Hematopoietic multipotent progenitor cell treated with erythropoietin and hydrocortisone succinate and interleukin-3 and kit ligand, for 15 days (in vitro differentiated cells): Measurements from ENCODE around the gene PARD3.

ENCODE experiments used
- DNase-seq: peaks from one replicate; pipeline ENCODE4 v3.0.0-alpha.2; 2015; ENCODE audit warnings: low spot score

Gene PARD3

DNA sequence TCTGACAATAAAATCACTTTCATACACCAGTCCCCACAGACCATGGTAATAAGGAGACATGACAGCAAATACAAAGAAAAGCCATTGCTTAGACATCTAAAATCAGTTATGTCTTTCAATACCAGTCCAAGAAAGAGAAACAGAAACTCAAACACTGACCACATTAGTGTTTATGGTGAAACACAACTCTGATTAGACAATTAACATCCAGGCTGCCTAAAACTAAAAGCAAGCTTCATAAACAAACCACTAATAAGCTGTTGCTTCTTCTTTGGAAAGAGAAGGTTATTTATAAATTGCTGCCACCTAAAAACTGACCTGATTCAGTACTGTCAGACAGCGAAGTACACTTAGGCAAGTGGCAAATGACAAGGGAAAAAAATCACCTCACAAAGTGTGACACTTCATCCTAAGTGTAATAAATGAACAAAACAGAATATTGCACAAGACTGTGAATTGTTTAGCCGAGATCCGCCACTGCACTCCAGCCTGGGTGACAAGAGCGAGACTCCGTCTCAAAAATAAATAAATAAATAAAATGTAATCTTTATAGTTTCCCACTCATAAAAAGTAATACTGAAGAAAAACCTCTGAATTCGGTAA, 277.4 kb downstream of the PARD3 start:
- DNase-seq, result no peak

DNA sequence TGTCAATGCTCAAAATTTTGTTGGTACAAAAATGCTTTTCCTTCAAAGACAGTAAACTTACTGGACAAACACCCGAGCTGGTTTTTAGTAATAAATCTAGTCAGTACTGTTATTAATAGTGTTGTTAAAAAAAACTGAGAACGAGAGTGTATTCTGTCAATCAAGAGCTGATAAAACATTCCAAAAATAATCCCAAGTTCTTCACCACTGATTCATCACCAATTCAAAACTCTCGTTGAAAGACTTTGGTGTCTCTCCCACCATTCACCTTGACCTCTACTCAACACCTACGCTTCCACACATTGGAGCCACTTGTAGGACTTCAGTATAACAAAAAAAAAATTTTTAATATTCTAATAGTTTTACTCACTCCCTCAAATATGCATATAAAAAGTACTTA, 279.2 kb downstream of the PARD3 start:
- no peak for DNase-seq

DNA sequence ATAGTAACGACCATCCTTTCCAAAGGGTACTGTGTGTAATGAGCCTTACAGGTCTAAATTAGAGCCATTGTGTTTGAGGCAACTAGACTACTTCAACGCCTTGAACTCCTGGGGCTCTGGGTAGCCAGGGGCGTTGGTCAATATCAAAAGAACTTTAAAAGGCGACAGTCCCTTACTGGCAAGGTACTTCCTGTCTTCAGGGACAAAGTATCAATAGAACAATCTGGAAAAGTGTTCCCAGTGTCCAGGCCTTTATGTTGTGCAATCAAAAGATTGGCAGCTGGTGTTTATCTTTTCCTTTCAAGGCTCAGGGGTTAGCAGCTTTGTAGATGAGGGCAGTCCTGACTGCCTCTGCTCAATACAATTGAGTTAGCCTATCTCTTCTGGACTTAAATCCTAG, 284.3 kb downstream of the PARD3 start:
- no peak for DNase-seq

- DNase-seq, result no peak
These were observed 286.8 kb downstream of the PARD3 start for GRCh38 chr10:34528320-34528719.

DNA sequence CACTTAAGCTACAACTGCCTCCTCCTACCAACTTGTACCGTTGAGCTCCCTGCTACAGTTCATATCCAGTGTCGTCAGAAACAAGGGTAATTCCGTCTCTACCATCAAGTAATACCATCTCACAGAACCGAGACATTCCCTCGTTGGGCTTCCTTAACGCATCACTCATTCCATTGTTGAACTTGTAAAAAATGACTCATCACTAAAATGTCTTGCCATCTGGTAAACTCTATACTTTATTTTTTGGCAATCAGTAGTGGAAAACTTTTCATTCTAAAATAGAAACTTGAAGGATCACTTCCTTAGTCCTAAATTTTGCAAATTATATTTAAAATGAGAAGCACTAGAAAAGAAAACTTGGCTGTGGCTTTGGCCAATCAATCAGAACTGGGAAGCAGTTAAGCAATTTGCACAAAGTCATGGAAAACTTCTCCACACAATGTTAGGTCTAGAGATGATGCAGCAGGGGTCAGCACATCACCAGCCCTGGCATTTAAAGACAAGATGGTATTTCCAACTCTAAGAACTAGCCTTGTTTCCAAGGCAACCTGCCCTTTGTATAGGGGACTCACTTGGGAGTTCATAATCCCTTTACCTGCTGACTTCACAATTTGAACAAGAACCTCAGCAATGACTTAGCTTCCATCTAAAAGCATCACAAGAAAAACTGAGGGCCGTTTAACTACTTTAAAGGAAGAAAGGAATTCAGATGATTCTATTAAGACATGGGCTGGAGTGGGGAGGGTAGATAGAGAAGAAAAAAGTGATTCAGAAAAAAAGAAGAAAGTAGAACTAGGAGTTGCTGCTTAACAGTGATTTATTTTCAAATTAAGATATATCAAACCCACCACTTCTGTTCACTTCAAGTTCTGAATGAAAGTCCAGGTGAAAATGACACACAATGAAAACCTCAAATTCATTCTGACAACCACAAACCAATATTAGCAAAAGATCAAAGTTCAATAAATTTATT, 288.1 kb downstream of the PARD3 start:
- DNase-seq, result no peak

DNA sequence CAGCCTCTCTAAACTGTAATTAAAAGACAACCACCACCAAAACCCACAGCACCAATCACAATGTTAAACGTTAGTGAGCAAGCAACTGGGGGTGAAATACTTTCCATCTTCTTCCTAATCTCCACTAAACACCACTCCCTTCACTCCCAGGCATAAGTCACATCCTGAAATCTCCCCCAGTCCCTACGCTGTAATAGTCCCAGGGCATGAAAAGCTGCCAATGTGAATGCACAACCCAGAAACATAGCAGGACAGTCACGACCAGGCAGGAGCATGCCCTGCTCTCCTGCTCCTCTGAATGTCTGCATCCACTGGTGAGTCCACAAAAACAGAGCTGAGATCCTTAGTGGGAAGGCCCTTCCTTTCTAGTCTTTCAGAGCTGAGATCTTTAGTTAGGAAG, 288.9 kb downstream of the PARD3 start:
- no peak for DNase-seq

GRCh38 chr10:34524369-34525091, 290.6 kb downstream of the PARD3 start:
- DNase-seq, result no peak

GRCh38 chr10:34523017-34523767, 291.9 kb downstream of the PARD3 start:
- no peak for DNase-seq

DNA sequence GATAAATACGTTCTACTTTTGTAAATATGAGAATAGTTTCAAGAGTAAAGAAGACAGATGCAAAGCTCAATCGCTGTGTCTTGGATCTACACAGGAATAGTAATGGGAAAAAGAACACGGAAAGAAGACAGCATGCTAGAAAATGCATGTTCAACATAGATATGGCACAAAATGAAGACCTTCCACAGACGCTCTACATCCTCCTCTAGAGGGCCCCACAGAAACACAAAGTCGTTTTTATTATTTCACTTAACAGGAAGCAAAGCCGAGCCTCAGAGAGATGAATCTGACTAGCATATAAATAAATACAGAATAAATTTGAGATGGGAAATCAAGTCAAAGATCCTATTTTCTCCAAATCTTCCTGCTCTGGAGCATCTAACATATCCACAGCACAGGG, 292.6 kb downstream of the PARD3 start:
- no peak for DNase-seq

GRCh38 chr10:34520510-34520909, 294.6 kb downstream of the PARD3 start:
- DNase-seq, result no peak

DNA sequence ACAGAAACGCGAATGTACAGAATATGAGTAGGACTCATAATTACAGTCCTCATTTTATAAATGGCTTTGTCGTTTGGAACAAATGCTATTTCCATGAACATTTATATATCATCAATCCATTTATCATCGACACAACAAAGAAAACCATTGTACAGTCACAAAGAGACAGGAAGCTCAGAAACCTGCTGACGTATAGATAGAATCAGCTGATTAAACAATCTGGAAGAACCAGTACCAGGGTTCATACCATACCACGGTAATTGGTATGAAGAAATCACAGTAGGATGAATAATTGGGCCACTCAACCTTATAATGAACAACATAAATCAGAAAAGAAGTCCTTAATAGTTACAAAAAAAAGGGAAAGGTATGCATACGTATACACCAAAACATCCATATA, 295.0 kb downstream of the PARD3 start:
- no peak for DNase-seq

DNA sequence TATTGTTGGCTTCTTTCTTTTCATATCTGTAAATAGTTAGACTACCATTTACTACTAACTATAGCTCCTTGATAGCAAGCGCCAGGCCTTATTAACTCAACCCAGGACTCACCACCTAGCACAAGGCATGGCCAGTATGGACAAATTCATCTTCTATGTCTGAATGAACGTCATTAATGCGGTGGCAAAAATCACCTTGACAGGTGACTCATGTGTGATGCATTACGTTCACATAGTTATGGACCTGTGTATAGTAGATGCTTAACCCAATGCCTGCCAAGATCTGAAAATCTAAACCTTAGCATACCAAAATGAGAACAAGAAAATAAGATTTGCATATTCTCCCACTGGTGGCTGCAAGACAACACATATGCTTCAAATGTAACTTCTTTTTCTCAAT, 300.8 kb downstream of the PARD3 start:
- no peak for DNase-seq

GRCh38 chr10:34513636-34514035, 301.5 kb downstream of the PARD3 start:
- DNase-seq, result no peak

DNA sequence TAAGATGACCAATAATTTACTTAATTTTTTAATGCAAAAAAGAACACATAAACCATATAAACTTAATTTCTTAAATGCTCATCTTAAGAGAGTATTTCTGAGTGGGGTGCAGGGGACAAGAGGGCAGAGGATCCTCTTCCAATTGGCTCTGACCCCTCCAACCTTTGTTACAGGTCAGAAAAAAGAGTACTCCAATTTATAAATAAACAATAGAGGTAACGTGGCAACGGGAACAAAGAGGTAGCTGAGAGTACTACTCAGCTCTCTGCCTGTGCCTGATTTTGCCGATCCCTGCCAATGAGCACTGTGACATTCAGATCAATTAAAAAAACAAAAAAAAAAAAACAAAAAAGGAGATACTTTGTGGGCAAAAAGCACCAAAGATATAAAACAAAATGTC, 307.9 kb downstream of the PARD3 start:
- DNase-seq, result no peak

DNA sequence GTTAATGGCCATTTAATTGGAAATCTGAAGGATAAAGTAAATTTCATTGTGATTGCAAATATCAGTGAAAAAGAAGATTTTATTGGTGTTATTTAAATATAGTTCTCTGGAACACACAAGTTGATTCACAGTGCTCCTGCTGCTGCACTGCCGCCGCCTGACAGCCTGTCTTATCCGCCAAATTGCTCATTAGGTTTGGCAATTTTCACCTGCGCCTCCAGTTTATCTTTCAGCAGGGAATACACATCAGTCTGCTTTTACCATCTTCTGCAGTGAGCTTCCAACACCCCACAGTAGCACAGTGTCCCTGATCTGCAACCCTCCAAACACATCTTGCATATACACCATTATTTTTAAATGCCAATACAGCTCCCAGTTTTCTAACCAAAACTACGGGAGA, 308.3 kb downstream of the PARD3 start:
- no peak for DNase-seq

GRCh38 chr10:34505338-34505737, 309.8 kb downstream of the PARD3 start:
- no peak for DNase-seq

DNA sequence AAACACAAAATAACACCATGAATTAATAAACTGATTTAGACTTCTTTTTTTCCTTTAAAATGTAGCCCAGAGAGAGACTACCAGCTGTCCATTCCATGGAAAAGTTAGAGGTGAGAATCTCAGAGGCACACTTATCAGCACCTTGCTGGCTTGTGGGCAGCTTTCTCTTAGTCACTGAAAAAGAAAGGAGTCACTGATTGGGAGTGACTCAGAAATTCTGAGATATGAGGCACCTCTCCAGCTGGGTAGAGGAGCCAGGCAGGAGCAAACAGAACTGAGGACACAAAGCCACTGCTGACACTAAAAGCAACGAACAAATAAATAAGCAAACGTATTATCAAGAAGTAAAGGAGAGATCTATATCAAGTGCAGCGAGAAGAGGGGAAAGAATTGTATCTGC, 310.6 kb downstream of the PARD3 start:
- DNase-seq, result no peak

- DNase-seq, result no peak
These were observed 311.4 kb downstream of the PARD3 start for GRCh38 chr10:34503704-34504103.

GRCh38 chr10:34499612-34500279, 315.4 kb downstream of the PARD3 start:
- no peak for DNase-seq

GRCh38 chr10:34498821-34499220, 316.3 kb downstream of the PARD3 start:
- DNase-seq, result no peak

DNA sequence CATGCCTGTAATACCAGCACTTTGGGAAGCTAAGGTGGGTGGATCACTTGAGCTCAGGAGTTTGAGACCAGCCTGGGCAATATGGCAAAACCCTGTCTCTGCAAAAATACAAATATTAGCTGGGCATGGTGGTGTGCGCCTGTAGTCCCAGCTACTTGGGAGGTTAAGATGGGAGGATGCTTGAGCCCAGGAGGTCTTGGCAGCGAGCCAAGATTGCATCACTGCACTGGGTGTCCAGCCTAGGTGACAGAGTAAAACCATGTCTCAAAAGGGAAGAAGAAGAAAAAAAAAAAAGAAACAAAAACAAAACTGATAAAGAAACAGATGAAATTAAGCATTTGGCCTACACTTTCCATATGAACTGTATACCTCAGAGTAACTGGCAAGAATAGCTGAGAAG, 319.2 kb downstream of the PARD3 start:
- no peak for DNase-seq

DNA sequence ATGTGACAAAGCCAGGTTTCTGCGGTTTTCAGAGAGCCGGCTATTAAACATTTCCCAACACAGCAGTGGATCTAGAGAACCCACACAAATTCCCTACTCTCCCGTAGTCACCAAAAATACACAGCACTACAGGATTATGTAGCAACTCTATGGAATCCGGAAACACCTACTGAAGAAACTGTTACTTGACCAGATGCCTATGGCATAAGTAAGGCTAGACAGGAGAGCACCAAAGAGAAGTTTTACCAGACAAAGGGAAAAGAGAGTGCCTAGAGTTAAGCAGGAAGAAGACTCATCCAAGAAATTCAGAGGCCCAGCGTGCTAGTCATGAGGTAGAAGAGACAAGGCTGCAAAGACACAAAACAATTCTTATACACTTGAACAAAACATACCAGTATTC, 321.1 kb downstream of the PARD3 start:
- DNase-seq, result no peak
